ENCODE data around the gene GPR137. TPM values are rescaled to one million over a fixed set of nuclear protein-coding genes. Genes with fewer than 3 reads are reported as not detected.
A peak's percentile ranks its signal among the peaks of the same experiment; 100 is the strongest.
"Not testable (repeated sequence)": the region's sequence is repeated elsewhere in the genome, so short reads cannot be mapped to it uniquely, and the experiment has no call there.

GPR137 gene
- total RNA-seq, 2 experiments from 2014 or later: 26.2 to 30.5 TPM

DNA sequence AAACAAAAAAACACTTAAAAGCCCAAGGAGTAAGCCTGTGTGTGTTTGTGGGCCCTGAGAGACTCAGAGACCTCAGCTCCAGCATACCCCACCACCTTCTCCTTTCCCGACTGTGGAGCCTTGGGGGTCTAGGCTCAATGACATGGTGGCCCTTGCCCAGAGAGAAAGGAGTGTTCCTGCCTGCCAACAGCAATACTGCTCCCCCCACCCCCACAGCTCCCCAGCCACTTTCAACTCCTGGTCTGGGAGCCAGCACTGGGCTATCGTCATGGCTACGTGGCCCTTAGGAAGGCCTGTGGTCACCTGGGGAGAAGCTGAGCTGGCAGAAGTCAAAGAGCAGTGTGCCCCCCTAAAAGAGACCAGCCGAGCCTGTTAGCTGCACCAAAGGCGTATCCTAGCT is 41.5 kb upstream of the GPR137 start:
- Mint-ChIP-seq H3K36me3 (ENCODE audit: low read depth) (peaks cover 21% of the 10 kb centered on the region), H3K4me1 (ENCODE audit: low read depth) (peaks cover 29% of the 10 kb centered on the region), H3K27ac (peak overlapping the region; percentile 71), H3K4me3 (peak overlapping the region; percentile 6), H3K9me3 (no peaks in the 10 kb centered on the region), H3K27me3 (ENCODE audit: low read depth) (no peaks in the 10 kb centered on the region)
- CTCF ChIA-PET: interaction anchor here (1.6 to 1.8 kb wide), 3 partner anchors 39 to 60 kb away, joined by 5 to 7 read pairs (median 6); partner anchors contain the start of gene CATSPERZ
- intact Hi-C loops (cut with micrococcal nuclease): loop anchor here (5.0 to 10.0 kb wide), 2 partner anchors 633 to 841 kb away; partner anchors contain the start of genes CDCA5, EHD1 and ZFPL1
- DNase-seq: no peak

DNA sequence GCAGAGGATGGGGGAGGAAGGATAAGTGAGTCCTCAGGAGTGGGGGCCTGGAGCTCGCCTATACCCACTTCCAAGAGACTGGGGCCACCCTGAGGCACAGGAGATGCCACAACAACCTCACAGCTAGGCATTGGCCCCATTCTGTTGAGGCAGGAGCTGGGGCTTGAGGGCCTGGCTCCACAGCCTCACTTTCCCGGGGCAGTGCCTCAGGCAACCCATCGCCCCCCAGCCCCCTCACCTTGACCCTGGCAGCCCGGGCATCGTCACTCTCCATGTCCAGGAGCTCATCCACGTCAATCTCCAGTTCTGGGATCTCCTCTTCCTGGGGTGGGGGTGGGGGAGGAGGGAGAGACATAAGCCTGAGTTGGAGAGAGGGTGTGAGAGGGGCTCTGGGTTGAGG is 40.7 kb upstream of the GPR137 start:
- Mint-ChIP-seq H3K36me3 (ENCODE audit: low read depth) (peaks cover 18% of the 10 kb centered on the region), H3K27me3 (ENCODE audit: low read depth) (no peaks in the 10 kb centered on the region), H3K9me3 (no peaks in the 10 kb centered on the region), H3K27ac (peak overlapping the region; percentile 91), H3K4me1 (ENCODE audit: low read depth) (peaks cover 25% of the 10 kb centered on the region), H3K4me3 (peak overlapping the region; percentile 95)
- no peak for DNase-seq
- intact Hi-C loops (cut with micrococcal nuclease): loop anchor here (5.0 to 10.0 kb wide), 2 partner anchors 632 to 840 kb away; partner anchors contain the start of genes CDCA5, EHD1 and ZFPL1
- CTCF ChIA-PET: interaction anchor here (0.8 to 1.9 kb wide), 3 partner anchors 27 to 59 kb away, joined by 3 to 6 read pairs (median 4); no protein-coding TSS in a partner anchor

DNA sequence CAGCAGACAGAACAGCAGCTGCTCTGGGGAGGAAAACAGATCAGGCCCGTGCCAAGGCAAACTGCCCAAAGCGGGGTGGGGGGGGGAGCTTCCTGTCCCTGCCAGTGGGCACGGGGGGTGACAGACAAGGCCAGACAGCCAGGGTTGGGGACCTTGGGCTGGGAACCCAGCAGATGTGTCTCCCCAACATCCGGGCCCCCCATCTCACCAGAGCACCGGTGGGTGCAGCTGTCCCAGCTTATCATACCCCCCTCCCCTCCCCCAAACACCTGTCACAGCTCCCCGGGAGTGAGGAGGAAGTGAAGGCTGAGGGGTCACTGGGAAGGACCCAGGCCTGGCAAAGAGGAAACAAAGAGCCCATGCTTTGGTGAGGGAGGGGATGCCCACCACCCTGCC is 40.2 kb upstream of the GPR137 start:
- DNase-seq: peak; percentile 55
- H3K9me3 Mint-ChIP-seq: no peaks in the 10 kb centered on the region
- peaks cover 15% of the 10 kb centered on the region for H3K36me3 Mint-ChIP-seq (ENCODE audit: low read depth)
- peak overlapping the region; percentile 95 for H3K4me3 Mint-ChIP-seq
- peak overlapping the region; percentile 91 for H3K27ac Mint-ChIP-seq
- intact Hi-C loops (cut with micrococcal nuclease): loop anchor here (10.0 kb wide), 1 partner anchor 839 kb away; the partner anchor contains the start of genes CDCA5 and ZFPL1
- H3K27me3 Mint-ChIP-seq (ENCODE audit: low read depth): no peaks in the 10 kb centered on the region
- peaks cover 23% of the 10 kb centered on the region for H3K4me1 Mint-ChIP-seq (ENCODE audit: low read depth)
- CTCF ChIA-PET: interaction anchor here (0.8 to 1.9 kb wide), 4 partner anchors 27 to 59 kb away, joined by 3 to 6 read pairs (median 4); no protein-coding TSS in a partner anchor

DNA sequence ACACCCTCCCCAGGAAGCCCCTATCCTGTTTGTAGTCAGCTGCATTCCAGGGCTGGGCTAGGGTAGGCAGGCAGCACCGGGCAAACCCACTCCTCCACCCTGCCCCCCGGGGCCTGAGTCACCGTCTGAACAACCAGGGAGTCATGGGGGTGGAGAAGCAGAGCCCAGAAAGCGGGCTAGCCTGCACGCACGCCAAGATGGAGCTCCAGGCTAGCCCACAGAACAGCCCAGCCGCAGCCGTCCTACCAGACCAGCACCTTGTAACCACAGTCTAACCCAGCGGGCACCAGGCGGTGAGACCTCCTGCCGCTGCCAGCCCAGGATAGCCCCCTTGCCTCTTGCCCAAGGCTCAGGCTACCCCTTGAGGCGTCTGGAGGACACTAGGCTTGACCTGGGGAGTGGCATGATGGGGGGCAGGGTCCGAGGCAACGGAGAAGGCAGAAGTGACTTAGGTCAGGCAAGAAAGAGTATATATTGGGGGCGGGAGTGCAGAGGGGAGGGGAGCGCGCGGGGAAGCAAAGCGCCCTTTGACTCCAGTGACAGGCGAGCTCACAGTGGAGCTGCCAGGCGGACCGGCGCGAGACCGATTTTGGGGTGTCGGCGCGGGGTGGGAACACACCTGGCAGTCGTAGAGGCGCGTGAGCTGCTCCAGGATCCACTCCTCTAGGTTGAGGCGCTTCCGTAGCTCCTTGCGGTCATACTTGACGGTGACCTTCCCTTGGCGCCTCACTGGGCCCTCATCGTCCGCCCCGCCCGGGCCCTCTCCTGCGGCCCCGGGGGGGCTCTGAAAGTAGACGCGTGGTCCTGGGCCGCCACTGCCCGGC is 39.6 kb upstream of the GPR137 start:
- Mint-ChIP-seq H3K27ac (peak overlapping the region; percentile 91), H3K36me3 (ENCODE audit: low read depth) (peaks cover 14% of the 10 kb centered on the region), H3K27me3 (ENCODE audit: low read depth) (no peaks in the 10 kb centered on the region), H3K4me1 (ENCODE audit: low read depth) (peaks cover 25% of the 10 kb centered on the region), H3K4me3 (peak overlapping the region; percentile 95), H3K9me3 (no peaks in the 10 kb centered on the region)
- CTCF ChIA-PET: interaction anchor here (1.1 to 1.9 kb wide), 4 partner anchors 26 to 58 kb away, joined by 4 to 6 read pairs (median 5); partner anchors contain the start of gene CATSPERZ
- intact Hi-C loops (cut with micrococcal nuclease): loop anchor here (1.0 to 10.0 kb wide), 7 partner anchors 15 to 839 kb away; partner anchors contain the start of genes BAD, CDCA5, DNAJC4 and ESRRA
- DNase-seq: peak; percentile 91

DNA sequence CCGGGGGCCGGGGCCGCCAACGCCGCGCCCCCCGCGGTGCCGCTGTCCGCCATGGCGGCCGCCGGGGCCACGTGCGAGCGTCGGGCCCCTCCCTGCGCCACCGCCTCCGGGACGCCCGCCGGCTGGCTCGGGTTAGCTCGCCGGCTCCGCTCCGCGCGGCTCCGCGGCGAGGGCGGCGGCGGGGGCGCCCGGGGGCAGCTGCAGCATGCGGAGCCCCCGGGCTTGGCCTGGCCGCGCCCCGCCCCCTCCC is 39.1 kb upstream of the GPR137 start:
- not testable (repeated sequence) for H3K27ac Mint-ChIP-seq; DNase-seq; H3K9me3 Mint-ChIP-seq; H3K27me3 Mint-ChIP-seq (ENCODE audit: low read depth)
- CTCF ChIA-PET: interaction anchor here (1.1 to 1.9 kb wide), 3 partner anchors 42 to 58 kb away, joined by 5 to 6 read pairs (median 5); partner anchors contain the start of gene CATSPERZ
- Mint-ChIP-seq H3K4me1 (ENCODE audit: low read depth) (peaks cover 25% of the 10 kb centered on the region), H3K36me3 (ENCODE audit: low read depth) (peaks cover 14% of the 10 kb centered on the region), H3K4me3 (peak overlapping the region; percentile 78)
- intact Hi-C loops (cut with micrococcal nuclease): loop anchor here (1.0 to 10.0 kb wide), 7 partner anchors 16 to 838 kb away; partner anchors contain the start of genes BAD, CDCA5, DNAJC4 and ESRRA

DNA sequence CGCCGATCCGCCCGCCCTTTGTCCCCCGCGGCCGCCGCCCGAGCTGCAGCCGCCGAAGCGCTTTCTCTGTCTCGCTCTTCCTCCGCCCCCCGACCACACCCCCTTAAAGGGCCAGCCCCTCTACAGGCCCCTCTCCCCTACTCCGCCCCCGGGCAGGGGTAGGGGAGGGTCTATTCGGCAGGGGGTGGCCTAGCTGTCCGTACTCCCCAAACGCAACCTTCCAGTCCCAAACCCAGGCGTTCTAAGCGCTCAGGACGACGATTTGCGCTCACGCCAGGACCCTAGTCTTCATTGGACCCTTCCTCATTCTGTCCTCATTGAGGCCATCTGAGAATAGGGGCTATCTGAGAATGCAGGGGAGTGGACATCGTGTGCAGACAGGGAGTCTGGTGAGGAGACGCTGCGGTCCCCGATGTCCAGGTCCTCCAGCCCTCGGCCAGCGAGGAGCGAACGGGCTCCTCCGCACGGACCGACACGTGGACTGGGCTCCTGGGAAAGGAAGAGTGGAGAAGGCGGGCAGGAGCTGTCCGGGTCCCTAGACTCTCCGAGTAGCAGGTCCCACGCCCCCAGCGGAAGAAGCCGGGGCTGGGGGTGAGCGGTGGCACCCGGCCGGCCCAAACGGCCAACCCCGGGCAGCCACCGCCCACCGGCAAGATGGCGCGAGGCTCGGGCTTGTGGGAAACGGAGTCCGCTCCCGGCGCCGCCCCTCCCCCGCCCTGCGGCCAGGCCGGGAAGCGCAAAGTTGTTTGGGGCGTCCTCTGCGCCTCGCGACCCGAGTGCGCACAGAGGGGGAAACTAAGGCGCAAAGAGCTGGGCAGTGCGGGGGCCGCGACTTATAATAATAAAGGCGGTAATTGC is 38.5 kb upstream of the GPR137 start, which contains the start of gene PPP1R14B:
Gene PPP1R14B (minus strand): TSS at position 73 of the 858 bp plus-strand sequence. CDS start 270 bp downstream, outside the sequence.
- Mint-ChIP-seq H3K9me3 (no peaks in the 10 kb centered on the region), H3K27me3 (ENCODE audit: low read depth) (no peaks in the 10 kb centered on the region), H3K27ac (peak within 1 kb of the TSS; percentile 91), H3K36me3 (ENCODE audit: low read depth) (peaks cover 14% of the 10 kb centered on the region), H3K4me3 (peak within 1 kb of the TSS; percentile 95), H3K4me1 (ENCODE audit: low read depth) (peaks cover 29% of the 10 kb centered on the region)
- CTCF ChIA-PET: interaction anchor here (0.7 to 1.6 kb wide), 4 partner anchors 43 to 55 kb away, joined by 3 to 5 read pairs (median 4); partner anchors contain the start of gene CATSPERZ
- DNase-seq: peak; percentile 80
- intact Hi-C loops (cut with micrococcal nuclease): loop anchor here (1.0 to 10.0 kb wide), 7 partner anchors 16 to 838 kb away; partner anchors contain the start of genes BAD, CDCA5, DNAJC4 and ESRRA

DNA sequence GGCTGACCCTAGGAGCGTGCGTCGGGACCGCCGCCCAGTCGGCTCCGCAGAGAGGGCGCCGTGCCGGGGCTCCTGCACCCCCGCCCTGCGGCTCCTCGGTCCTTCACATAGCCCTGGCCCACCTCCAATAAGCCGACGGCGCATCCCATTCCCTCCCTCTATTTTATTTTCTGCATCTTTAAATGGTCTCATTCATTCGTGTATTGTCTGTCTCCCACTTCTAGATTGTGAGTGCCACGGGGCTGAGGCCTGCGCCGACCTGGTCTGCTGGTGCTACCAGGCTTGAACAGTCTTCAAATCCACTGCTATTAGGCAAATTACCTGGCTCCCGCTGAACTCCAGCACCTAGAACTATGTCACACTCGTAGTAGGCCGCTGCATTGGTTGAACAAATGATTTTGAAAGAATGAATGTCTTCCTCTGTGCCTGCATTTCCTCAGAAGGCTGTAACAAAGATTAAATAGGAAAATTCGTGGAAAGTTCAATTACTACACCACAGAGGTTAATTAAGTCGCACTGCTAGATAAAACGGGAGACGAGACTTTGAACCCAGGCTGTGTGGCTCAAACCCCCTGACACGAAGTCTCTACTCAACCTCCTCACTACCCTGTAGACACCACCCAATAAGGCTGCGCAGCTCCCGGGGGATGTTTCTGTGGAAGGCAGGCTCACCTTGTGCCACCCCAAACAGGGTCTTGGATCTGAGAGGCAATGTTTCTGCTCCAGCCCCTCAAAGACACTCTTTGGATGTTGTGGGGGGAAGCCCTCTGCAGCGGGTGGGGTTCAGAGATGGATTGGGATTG is 37.7 kb upstream of the GPR137 start:
- no peak for DNase-seq
- H3K4me3 Mint-ChIP-seq: peak overlapping the region; percentile 52
- CTCF ChIA-PET: interaction anchor here (0.7 to 1.3 kb wide), 3 partner anchors 14 to 54 kb away, joined by 3 to 4 read pairs (median 3); no protein-coding TSS in a partner anchor
- intact Hi-C loops (cut with micrococcal nuclease): loop anchor here (2.0 to 10.0 kb wide), 2 partner anchors 17 to 837 kb away; partner anchors contain the start of genes CDCA5, DNAJC4 and ZFPL1
- H3K27ac Mint-ChIP-seq: no peak overlapping the region
- peaks cover 25% of the 10 kb centered on the region for H3K4me1 Mint-ChIP-seq (ENCODE audit: low read depth)
- peaks cover 11% of the 10 kb centered on the region for H3K36me3 Mint-ChIP-seq (ENCODE audit: low read depth)
- no peaks in the 10 kb centered on the region for H3K27me3 Mint-ChIP-seq (ENCODE audit: low read depth)
- H3K9me3 Mint-ChIP-seq: no peaks in the 10 kb centered on the region

DNA sequence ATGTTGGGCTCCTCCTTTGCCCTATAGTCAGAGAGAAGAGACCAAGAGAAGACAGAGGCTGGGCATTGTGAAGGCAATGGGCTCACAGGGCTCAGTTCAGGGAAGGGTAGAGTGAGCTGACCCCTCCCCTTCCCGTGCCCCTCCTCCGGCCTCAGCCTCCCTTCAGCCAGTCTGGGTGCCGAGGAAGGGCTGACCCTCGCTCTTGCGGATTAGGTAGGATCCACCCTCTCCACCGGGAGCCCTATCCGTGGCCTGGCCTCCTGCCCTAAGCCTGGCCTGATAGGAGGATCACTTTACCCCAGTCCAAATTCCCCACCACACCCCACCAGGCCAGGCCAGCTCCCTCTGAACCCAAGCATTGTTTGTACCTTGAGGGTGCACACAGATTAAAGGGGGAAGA is 37.1 kb upstream of the GPR137 start:
- Mint-ChIP-seq H3K27ac (no peak overlapping the region), H3K4me3 (no peak overlapping the region)
- DNase-seq: no peak

DNA sequence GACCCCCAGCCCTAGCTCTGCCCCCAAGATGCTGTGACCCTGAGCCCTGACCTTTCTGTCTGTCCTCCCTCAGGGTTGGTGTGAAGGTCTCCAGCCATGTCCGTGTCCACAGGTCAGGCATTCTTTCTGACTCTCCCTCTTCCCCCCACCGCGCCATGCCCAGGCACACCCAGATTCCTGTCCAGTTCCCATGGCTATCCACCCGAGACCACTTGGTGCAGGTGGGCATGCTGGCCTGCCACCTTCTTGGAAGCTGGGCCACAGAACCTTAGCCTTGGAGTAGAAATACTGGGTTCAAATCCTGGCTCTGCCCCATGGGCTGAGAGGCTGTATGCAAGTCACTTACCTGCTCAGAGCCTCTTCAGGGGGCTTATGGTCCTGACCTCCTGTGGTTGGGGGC is 36.6 kb upstream of the GPR137 start:
- H3K36me3 Mint-ChIP-seq (ENCODE audit: low read depth): peaks cover 1% of the 10 kb centered on the region
- H3K4me3 Mint-ChIP-seq: no peak overlapping the region
- CTCF ChIA-PET: interaction anchor here (1.5 to 4.1 kb wide), 3 partner anchors 23 to 55 kb away, joined by 5 to 23 read pairs (median 10); partner anchors contain the start of gene ESRRA
- no peaks in the 10 kb centered on the region for H3K9me3 Mint-ChIP-seq
- H3K27me3 Mint-ChIP-seq (ENCODE audit: low read depth): no peaks in the 10 kb centered on the region
- no peak overlapping the region for H3K27ac Mint-ChIP-seq
- no peak for DNase-seq
- intact Hi-C loops (cut with micrococcal nuclease): loop anchor here (10.0 kb wide), 1 partner anchor 836 kb away; the partner anchor contains the start of genes CDCA5 and ZFPL1
- H3K4me1 Mint-ChIP-seq (ENCODE audit: low read depth): peaks cover 17% of the 10 kb centered on the region

More for the DNA sequence above, 37.1 kb upstream of the GPR137 start:
- H3K36me3 Mint-ChIP-seq (ENCODE audit: low read depth): peaks cover 6% of the 10 kb centered on the region
- H3K27me3 Mint-ChIP-seq (ENCODE audit: low read depth): no peaks in the 10 kb centered on the region
- intact Hi-C loops (cut with micrococcal nuclease): loop anchor here (10.0 kb wide), 1 partner anchor 836 kb away; the partner anchor contains the start of genes CDCA5 and ZFPL1
- no peaks in the 10 kb centered on the region for H3K9me3 Mint-ChIP-seq
- CTCF ChIA-PET: interaction anchor here (1.0 to 4.1 kb wide), 4 partner anchors 13 to 56 kb away, joined by 3 to 23 read pairs (median 7); partner anchors contain the start of gene ESRRA
- peaks cover 19% of the 10 kb centered on the region for H3K4me1 Mint-ChIP-seq (ENCODE audit: low read depth)

DNA sequence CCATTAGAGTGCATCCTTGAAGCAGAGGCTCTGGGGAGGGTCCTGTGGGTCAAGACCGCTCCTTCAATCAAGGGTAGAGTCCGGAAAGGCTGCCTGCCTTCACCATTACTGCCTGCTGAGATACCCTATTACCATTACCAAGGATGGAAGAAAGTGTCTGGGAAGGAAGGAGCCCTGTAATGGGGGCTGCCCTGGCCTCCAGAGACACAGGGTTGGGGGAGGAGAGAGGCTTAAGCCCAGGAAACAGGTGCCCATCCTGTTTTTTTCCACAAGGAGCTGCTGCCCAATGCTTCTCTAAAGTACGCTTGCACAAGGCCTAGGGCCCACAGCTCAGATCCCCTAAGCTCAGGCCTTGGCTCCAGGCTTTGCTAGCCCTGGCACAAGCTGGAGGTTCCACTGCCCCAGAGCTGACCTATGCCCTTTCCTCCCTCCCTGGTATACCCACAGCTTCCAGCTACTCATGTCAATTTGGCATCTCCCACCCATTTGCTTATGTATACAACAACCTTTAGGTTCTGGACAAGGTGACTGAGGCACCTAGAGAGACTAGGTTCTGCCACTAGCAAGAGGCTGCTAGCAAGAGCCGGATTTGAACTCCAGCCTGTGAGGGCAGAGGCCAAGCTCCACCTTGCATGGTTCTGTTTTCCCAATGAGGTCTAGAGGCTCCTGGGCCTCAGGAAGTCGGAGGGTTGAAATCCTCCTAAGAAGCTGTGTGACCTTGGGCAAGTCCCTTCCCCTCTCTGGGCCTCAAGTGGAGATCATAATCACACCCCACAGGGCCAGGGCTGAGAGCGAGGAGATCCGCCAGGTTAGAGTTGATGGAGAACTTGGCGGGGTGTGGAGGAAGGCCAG is 35.9 kb upstream of the GPR137 start:
- Mint-ChIP-seq H3K4me1 (ENCODE audit: low read depth) (peaks cover 17% of the 10 kb centered on the region), H3K36me3 (ENCODE audit: low read depth) (peaks cover 1% of the 10 kb centered on the region), H3K9me3 (no peaks in the 10 kb centered on the region), H3K27me3 (ENCODE audit: low read depth) (no peaks in the 10 kb centered on the region), H3K27ac (no peak overlapping the region), H3K4me3 (peak overlapping the region; percentile 4)
- no peak for DNase-seq
- CTCF ChIA-PET: interaction anchor here (0.6 to 4.1 kb wide), 10 partner anchors 20 to 105 kb away, joined by 3 to 27 read pairs (median 7); partner anchors contain the start of genes CATSPERZ, ESRRA and FERMT3
- intact Hi-C loops (cut with micrococcal nuclease): loop anchor here (10.0 kb wide), 1 partner anchor 835 kb away; the partner anchor contains the start of genes CDCA5 and ZFPL1

All from activated naive CD4-positive, alpha-beta T cell treated with anti-CD3 and anti-CD28 coated beads for 36 hours (primary cell).